Keratinocyte (primary cell): ENCODE measurements around the gene CREB1. TPM values are rescaled to one million over a fixed set of nuclear protein-coding genes. Genes with fewer than 3 reads are reported as not detected.

Experiments used
- DNase-seq: peaks from one replicate; pipeline ENCODE4 v3.0.0-alpha.2; 2011; ENCODE audit warnings: low read depth, missing footprints, low spot score
- FAIRE-seq: peaks from 2 replicates; lab custom pipeline; 2011; peaks lifted over from hg19 to GRCh38; lab: Jason Lieb, UNC
- H2AFZ ChIP-seq: 2 replicates; pipeline ENCODE4 v1.6.0; 2012; ENCODE audit warnings: low read length, control low read depth, inconsistent platforms; ENCODE audit not compliant: control insufficient read depth
- H3K27ac ChIP-seq: 2 replicates; pipeline ENCODE4 v1.5.1; 2011; ENCODE audit warnings: low read length; ENCODE audit not compliant: control insufficient read depth, insufficient read depth
- H3K27me3 ChIP-seq: 3 replicates; pipeline ENCODE4 v1.6.0; 2011; ENCODE audit warnings: low read length; ENCODE audit not compliant: control insufficient read depth, insufficient read depth; ENCODE audit errors: extremely low read depth
- H3K36me3 ChIP-seq, 2 experiments: 2 replicates in 1 of 2; 3 replicates in 1 of 2; pipeline ENCODE4 v1.5.1; 2011; ENCODE audit warnings: low read length in 2 of 2, mild to moderate bottlenecking in 1 of 2; ENCODE audit not compliant: control insufficient read depth in 2 of 2, insufficient read depth in 2 of 2; ENCODE audit errors: extremely low read depth in 1 of 2
- H3K4me1 ChIP-seq: 3 replicates; pipeline ENCODE4 v1.5.1; 2011; ENCODE audit warnings: low read length; ENCODE audit not compliant: control insufficient read depth, insufficient read depth; ENCODE audit errors: extremely low read depth
- H3K4me2 ChIP-seq: 3 replicates; pipeline ENCODE4 v1.6.0; 2011; ENCODE audit warnings: low read depth, low read length; ENCODE audit not compliant: control insufficient read depth, insufficient read depth; ENCODE audit errors: extremely low read depth
- H3K4me3 ChIP-seq, 3 experiments: fragments of 200-600 bp in 1 of 3; sonication (generic) in 1 of 3; 2 replicates in 2 of 3; 3 replicates in 1 of 3; pipeline ENCODE4 v1.5.1; 2011 to 2016; ENCODE audit warnings: low read length in 3 of 3, mild to moderate bottlenecking in 3 of 3, control low read depth in 2 of 3, inconsistent platforms in 1 of 3, low read depth in 1 of 3, mixed read lengths in 1 of 3, mixed run types in 1 of 3, moderate library complexity in 1 of 3; ENCODE audit not compliant: control insufficient read depth in 2 of 3, insufficient read depth in 2 of 3; ENCODE audit errors: extremely low read depth in 1 of 3
- H3K79me2 ChIP-seq: 2 replicates; pipeline ENCODE4 v1.6.0; 2012; ENCODE audit warnings: low read length; ENCODE audit not compliant: control insufficient read depth, insufficient read depth
- H3K9ac ChIP-seq: 3 replicates; pipeline ENCODE4 v1.6.0; 2011; ENCODE audit warnings: low read length; ENCODE audit not compliant: control insufficient read depth, insufficient read depth; ENCODE audit errors: extremely low read depth
- H3K9me1 ChIP-seq: 3 replicates; pipeline ENCODE4 v1.6.0; 2011; ENCODE audit warnings: low read length; ENCODE audit not compliant: control insufficient read depth, insufficient read depth; ENCODE audit errors: extremely low read depth
- H3K9me3 ChIP-seq: 2 replicates; pipeline ENCODE4 v1.5.1; 2012; ENCODE audit warnings: low read depth, low read length; ENCODE audit not compliant: control insufficient read depth
- H4K20me1 ChIP-seq: 3 replicates; pipeline ENCODE4 v1.6.0; 2011; ENCODE audit warnings: low read length; ENCODE audit not compliant: control insufficient read depth, insufficient read depth; ENCODE audit errors: extremely low read depth
- CTCF ChIP-seq, 3 experiments: IDR thresholded peaks in 1 of 3; conservative IDR thresholded peaks in 1 of 3; optimal IDR thresholded peaks in 1 of 3; 2 replicates in 2 of 3; 3 replicates in 1 of 3; pipeline versions ENCODE3 to v1.5.1; 2011; ENCODE audit warnings: low read length in 3 of 3, mild to moderate bottlenecking in 3 of 3, moderate library complexity in 2 of 3, control low read depth in 1 of 3, inconsistent platforms in 1 of 3; ENCODE audit not compliant: insufficient read depth in 2 of 3; ENCODE audit errors: extremely low read depth in 1 of 3
- EZH2 ChIP-seq: IDR thresholded peaks from one replicate; pipeline ENCODE4 v1.6.1; 2012; ENCODE audit warnings: inconsistent platforms, mild to moderate bottlenecking, low read length, moderate library complexity
- dilution Hi-C: fragments of 300-500 bp; cut with MboI; formaldehyde crosslinking; loops from one replicate; pipeline ENCODE4 v1.7.0; 2020; ENCODE audit warnings: low sequenced_read_pairs; ENCODE audit not compliant: extremely low pct_ligation_motif_present
- polyA plus RNA-seq, 5 experiments: library from polyadenylated mRNA; depleted of rRNA in 3 of 5; stranded (reverse) in 3 of 5; stranded (forward) in 1 of 5; unstranded in 1 of 5; fragments of >200 nt; gene quantifications; 1 replicate in 1 of 5; 2 replicates in 3 of 5; 3 replicates in 1 of 5; pipeline versions ENCODE4 v1.2.1 to v1.2.3, GENCODE V29; 2011 to 2012; ENCODE audit warnings: missing spikeins in 2 of 5, low read depth in 1 of 5, low replicate concordance in 1 of 5

Gene CREB1
- polyA plus RNA-seq, 1 donor (not counting 4 experiments of a cell fraction or from before 2014, with no cell fraction given), result 38.9 TPM

DNA sequence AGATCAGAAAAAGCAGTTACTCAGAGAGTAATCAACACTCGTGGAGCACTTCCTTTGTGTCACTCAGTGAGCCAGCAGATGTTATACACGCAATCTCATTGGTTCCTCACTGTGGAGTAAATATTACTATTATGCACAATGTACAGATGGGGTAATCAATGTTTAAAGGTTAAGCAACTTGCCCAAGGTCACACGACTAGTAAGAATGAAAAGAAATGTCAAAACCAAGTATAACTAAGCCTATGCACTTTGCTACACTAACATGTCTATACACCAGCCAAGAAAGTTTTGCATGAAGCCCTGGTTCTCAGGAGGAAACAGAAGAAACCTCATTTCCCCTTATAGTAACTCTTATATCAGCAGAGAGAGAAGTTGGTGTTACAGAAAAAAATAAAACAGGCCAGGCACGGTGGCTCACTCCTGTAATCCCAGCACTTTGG lies 90.0 kb downstream of the CREB1 start:
- H3K36me3 ChIP-seq, result peaks cover 4% of the 10 kb centered on the region in 2 experiments
- peaks cover 17% of the 10 kb centered on the region for H3K4me1 ChIP-seq
- FAIRE-seq, result no peak

GRCh38 chr2:207621501-207622039 lies 91.8 kb downstream of the CREB1 start:
- H3K9me1 ChIP-seq, result no peaks in the 10 kb centered on the region

More for the DNA sequence above, 90.0 kb downstream of the CREB1 start:
- Histone ChIP-seq H3K27ac (no peak overlapping the region), H3K9ac (no peak overlapping the region), H3K79me2 (no peaks in the 10 kb centered on the region), H3K4me2 (no peak overlapping the region), H3K4me3 (no peak overlapping the region), H3K9me1 (no peaks in the 10 kb centered on the region), H3K27me3 (no peaks in the 10 kb centered on the region), H4K20me1 (no peaks in the 10 kb centered on the region), H3K9me3 (no peaks in the 10 kb centered on the region), H2AFZ (no peak overlapping the region)
- dilution Hi-C loops, result no loop called here
- DNase-seq, result no peak
- TF ChIP-seq CTCF (optimal IDR thresholded peaks at IDR 0.05 in 1 of 3, IDR thresholded peaks at IDR 0.05 in 1 of 3, conservative IDR thresholded peaks at IDR 0.05 in 1 of 3; ENCODE audit: extremely low read depth in 1 of 3, insufficient read depth in 2 of 3, low read length in 3 of 3) (no peak), EZH2 (no peak)

More at GRCh38 chr2:207621501-207622039, 91.8 kb downstream of the CREB1 start:
- no peak overlapping the region for H3K4me3 ChIP-seq
- no peak overlapping the region for H3K4me2 ChIP-seq
- H3K9me3 ChIP-seq, result no peaks in the 10 kb centered on the region
- dilution Hi-C loops, result no loop called here
- TF ChIP-seq CTCF (optimal IDR thresholded peaks at IDR 0.05 in 1 of 3, IDR thresholded peaks at IDR 0.05 in 1 of 3, conservative IDR thresholded peaks at IDR 0.05 in 1 of 3; ENCODE audit: extremely low read depth in 1 of 3, insufficient read depth in 2 of 3, low read length in 3 of 3), result no peak
- no peak for TF ChIP-seq EZH2
- peaks cover 17% of the 10 kb centered on the region for H3K4me1 ChIP-seq
- FAIRE-seq (no peak), DNase-seq (no peak)
- H3K79me2 ChIP-seq, result no peaks in the 10 kb centered on the region
- no peak overlapping the region for H3K9ac ChIP-seq
- no peak overlapping the region for H2AFZ ChIP-seq
- no peak overlapping the region for H3K27ac ChIP-seq
- no peaks in the 10 kb centered on the region for H3K27me3 ChIP-seq
- H3K36me3 ChIP-seq, result peaks cover 4% of the 10 kb centered on the region in 2 experiments
- H4K20me1 ChIP-seq, result no peaks in the 10 kb centered on the region
